Measurements from ENCODE around the gene SPIN3.
A peak's percentile ranks its signal among the peaks of the same experiment; 100 is the strongest.
"Not testable (repeated sequence)": the region's sequence is repeated elsewhere in the genome, so short reads cannot be mapped to it uniquely, and the experiment has no call there.

The SPIN3 gene

GRCh38 chrX:56995271-56995994 is at the start of gene SPIN3:
TSS of gene SPIN3 (minus strand) at chrX:56995541. CDS start at chrX:56994947, 594 bp downstream.
- DNase-seq (ENCODE audit: low read depth, low spot score), result no peak
- H3K27ac ChIP-seq, result peak within 1 kb of the TSS; percentile 56

GRCh38 chrX:57044245-57044644 is 48.9 kb upstream of the SPIN3 start:
- H3K27ac ChIP-seq, result no peak overlapping the region
- no peak for DNase-seq (ENCODE audit: low read depth, low spot score)

GRCh38 chrX:57037265-57037664 is 41.9 kb upstream of the SPIN3 start:
- not testable (repeated sequence) for H3K27ac ChIP-seq; DNase-seq (ENCODE audit: low read depth, low spot score)

- H3K27ac ChIP-seq, result peak overlapping the region; percentile 56
Measured at GRCh38 chrX:56994375-56995270, 718 bp downstream of the SPIN3 start.

GRCh38 chrX:56987741-56988140 is 7.6 kb downstream of the SPIN3 start:
- DNase-seq (ENCODE audit: low read depth, low spot score), result no peak
- H3K27ac ChIP-seq, result no peak overlapping the region

More at GRCh38 chrX:56994375-56995270, 718 bp downstream of the SPIN3 start:
- no peak for DNase-seq (ENCODE audit: low read depth, low spot score)

GRCh38 chrX:56986138-56986537 is 9.2 kb downstream of the SPIN3 start:
- no peak for DNase-seq (ENCODE audit: low read depth, low spot score)

GRCh38 chrX:56978172-56978571 is 17.2 kb downstream of the SPIN3 start:
- H3K27ac ChIP-seq, result no peak overlapping the region
- no peak for DNase-seq (ENCODE audit: low read depth, low spot score)

More at GRCh38 chrX:56986138-56986537, 9.2 kb downstream of the SPIN3 start:
- H3K27ac ChIP-seq, result no peak overlapping the region

- DNase-seq (ENCODE audit: low read depth, low spot score), result no peak
- no peak overlapping the region for H3K27ac ChIP-seq
Measured at GRCh38 chrX:56975611-56976010, 19.7 kb downstream of the SPIN3 start.

GRCh38 chrX:56974408-56974807 is 20.9 kb downstream of the SPIN3 start:
- no peak for DNase-seq (ENCODE audit: low read depth, low spot score)
- H3K27ac ChIP-seq, result no peak overlapping the region

- no peak overlapping the region for H3K27ac ChIP-seq
- DNase-seq (ENCODE audit: low read depth, low spot score), result no peak
Measured at GRCh38 chrX:56969559-56969958, 25.8 kb downstream of the SPIN3 start.

GRCh38 chrX:56968980-56969379 is 26.4 kb downstream of the SPIN3 start:
- DNase-seq (ENCODE audit: low read depth, low spot score), result no peak
- no peak overlapping the region for H3K27ac ChIP-seq

- DNase-seq (ENCODE audit: low read depth, low spot score), result no peak
- H3K27ac ChIP-seq, result no peak overlapping the region
Measured at GRCh38 chrX:56963377-56963776, 32.0 kb downstream of the SPIN3 start.

- no peak overlapping the region for H3K27ac ChIP-seq
- DNase-seq (ENCODE audit: low read depth, low spot score), result peak; percentile 0
Measured at GRCh38 chrX:56947699-56948098, 47.6 kb downstream of the SPIN3 start.

- not testable (repeated sequence) for H3K27ac ChIP-seq
- peak; percentile 75 for DNase-seq (ENCODE audit: low read depth, low spot score)
Measured at GRCh38 chrX:56946201-56946600, 49.1 kb downstream of the SPIN3 start.

- DNase-seq (ENCODE audit: low read depth, low spot score); H3K27ac ChIP-seq: not testable (repeated sequence)
Measured at GRCh38 chrX:56945226-56945625, 50.1 kb downstream of the SPIN3 start.

GRCh38 chrX:56943264-56943663 is 52.1 kb downstream of the SPIN3 start:
- H3K27ac ChIP-seq, result no peak overlapping the region
- DNase-seq (ENCODE audit: low read depth, low spot score), result no peak

Data from epithelial cell of prostate (primary cell).